GM23338 (cell line): ENCODE results near the gene RGS8.

Source experiments
- EZH2phosphoT487 ChIP-seq: fragments of 200-600 bp; sonication (generic); IDR thresholded peaks from one replicate; pipeline ENCODE4 v1.8.1; 2018; ENCODE audit warnings: antibody characterized with exemption; ENCODE audit not compliant: unreplicated experiment
- POLR2AphosphoS5 ChIP-seq: IDR thresholded peaks from 2 replicates; pipeline ENCODE4 v1.6.1; 2016; ENCODE audit warnings: antibody characterized with exemption, low read depth
- TF ChIP-seq, protein P1 (sequence below), 2 experiments: fragments of 200-600 bp in 1 of 2; sonication (generic) in 1 of 2; conservative IDR thresholded peaks; 2 replicates each; pipeline versions ENCODE4 v1.5.1 to v1.6.1; 2016 to 2017; ENCODE audit warnings: antibody characterized with exemption in 2 of 2, low read depth in 2 of 2, mild to moderate bottlenecking in 2 of 2, moderate library complexity in 1 of 2

DNA sequence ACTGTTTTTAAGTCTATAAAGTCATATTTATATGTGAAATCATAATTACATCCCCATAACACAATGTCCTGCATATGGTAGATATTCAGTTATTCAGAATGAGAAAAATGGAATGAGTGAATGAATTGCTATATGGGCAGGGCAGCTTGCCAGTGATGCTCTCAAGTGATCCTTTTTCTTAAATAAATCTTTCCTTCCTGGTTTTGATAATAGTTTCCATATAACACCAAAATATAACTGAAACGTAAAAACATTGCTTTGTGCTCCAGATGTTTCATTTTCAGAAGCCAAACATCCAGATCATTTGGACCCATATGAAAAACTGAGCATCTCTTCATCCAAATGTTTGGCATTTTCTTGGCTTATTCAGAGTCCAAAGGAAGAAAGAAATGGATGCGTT is 30.2 kb upstream of the RGS8 start:
- TF ChIP-seq, protein P1, sequence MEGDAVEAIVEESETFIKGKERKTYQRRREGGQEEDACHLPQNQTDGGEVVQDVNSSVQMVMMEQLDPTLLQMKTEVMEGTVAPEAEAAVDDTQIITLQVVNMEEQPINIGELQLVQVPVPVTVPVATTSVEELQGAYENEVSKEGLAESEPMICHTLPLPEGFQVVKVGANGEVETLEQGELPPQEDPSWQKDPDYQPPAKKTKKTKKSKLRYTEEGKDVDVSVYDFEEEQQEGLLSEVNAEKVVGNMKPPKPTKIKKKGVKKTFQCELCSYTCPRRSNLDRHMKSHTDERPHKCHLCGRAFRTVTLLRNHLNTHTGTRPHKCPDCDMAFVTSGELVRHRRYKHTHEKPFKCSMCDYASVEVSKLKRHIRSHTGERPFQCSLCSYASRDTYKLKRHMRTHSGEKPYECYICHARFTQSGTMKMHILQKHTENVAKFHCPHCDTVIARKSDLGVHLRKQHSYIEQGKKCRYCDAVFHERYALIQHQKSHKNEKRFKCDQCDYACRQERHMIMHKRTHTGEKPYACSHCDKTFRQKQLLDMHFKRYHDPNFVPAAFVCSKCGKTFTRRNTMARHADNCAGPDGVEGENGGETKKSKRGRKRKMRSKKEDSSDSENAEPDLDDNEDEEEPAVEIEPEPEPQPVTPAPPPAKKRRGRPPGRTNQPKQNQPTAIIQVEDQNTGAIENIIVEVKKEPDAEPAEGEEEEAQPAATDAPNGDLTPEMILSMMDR (conservative IDR thresholded peaks at IDR 0.05; ENCODE audit: low read depth in 2 of 2): no peak
- TF ChIP-seq POLR2AphosphoS5 (no peak), EZH2phosphoT487 (no peak)
